Activated CD4-positive, alpha-beta T cell treated with anti-CD3 and anti-CD28 coated beads for 36 hours (primary cell): ENCODE measurements around the gene AGPAT4. TPM values are rescaled to one million over a fixed set of nuclear protein-coding genes. Genes with fewer than 3 reads are reported as not detected.
A peak's percentile ranks its signal among the peaks of the same experiment; 100 is the strongest.

ENCODE experiments used
- ATAC-seq: fragments of 200-7000 bp; cut with Tn5 transposase; one replicate; pipeline ENCODE4 v1.10.0; 2021; ENCODE audit warnings: mild to moderate bottlenecking, moderate library complexity
- CTCF ChIA-PET: fragments of 350-600 bp; sonication (Branson Sonifier 250); formaldehyde crosslinking; loops from one replicate; lab custom pipeline; 2021; ENCODE audit warnings: antibody characterized with exemption; lab: Charles Lee
- POLR2A ChIA-PET: fragments of 350-600 bp; sonication (Branson Sonifier 250); formaldehyde crosslinking; loops from one replicate; lab custom pipeline; 2021; ENCODE audit warnings: antibody characterized with exemption, inconsistent platforms; lab: Charles Lee
- DNase-seq: peaks from one replicate; pipeline ENCODE4 v3.0.0-alpha.2; 2020
- H3K27ac Mint-ChIP-seq: one replicate; pipeline ENCODE4 v1.8.0; 2021; ENCODE audit warnings: mixed read lengths
- H3K27me3 Mint-ChIP-seq: one replicate; pipeline ENCODE4 v1.8.0; 2021; ENCODE audit warnings: mixed read lengths
- H3K36me3 Mint-ChIP-seq: one replicate; pipeline ENCODE4 v1.8.0; 2021; ENCODE audit warnings: low read depth, mixed read lengths
- H3K4me1 Mint-ChIP-seq: one replicate; pipeline ENCODE4 v1.8.0; 2021; ENCODE audit warnings: mixed read lengths
- H3K4me3 Mint-ChIP-seq: one replicate; pipeline ENCODE4 v1.8.0; 2021; ENCODE audit warnings: mild to moderate bottlenecking, moderate library complexity, mixed read lengths
- H3K9me3 Mint-ChIP-seq: one replicate; pipeline ENCODE4 v1.8.0; 2021; ENCODE audit warnings: low read depth, mixed read lengths
- intact Hi-C, 2 experiments: fragments of 100-400 bp; cut with DNase I in 1 of 2; cut with micrococcal nuclease in 1 of 2; formaldehyde crosslinking; loops; one replicate each; pipeline versions ENCODE4 v1.14.2 to v1.15.1; 2022 to 2024; cut with DNase I, micrococcal nuclease
- total RNA-seq, 2 experiments: library from RNA; stranded (reverse); gene quantifications; one replicate each; pipeline ENCODE4 v1.2.3, GENCODE V29; 2021

Gene AGPAT4
- total RNA-seq, 2 experiments from 2014 or later, result 4.7 to 5.0 TPM

GRCh38 chr6:161235776-161236633, 37.9 kb downstream of the AGPAT4 start:
- DNase-seq, result peak; percentile 19
- Mint-ChIP-seq H3K4me3 (no peak overlapping the region), H3K27me3 (no peaks in the 10 kb centered on the region), H3K9me3 (no peaks in the 10 kb centered on the region), H3K36me3 (peaks cover 21% of the 10 kb centered on the region), H3K27ac (peak overlapping the region; percentile 81), H3K4me1 (peaks cover 25% of the 10 kb centered on the region)
- ChIA-PET CTCF (interaction anchor here (0.7 kb wide), 1 partner anchor 34 kb away, joined by 3 read pairs; no protein-coding TSS in a partner anchor), POLR2A (interaction anchor here (0.7 to 1.4 kb wide), 3 partner anchors 19 to 38 kb away, joined by 6 to 7 read pairs (median 6); partner anchors contain the start of gene AGPAT4)
- peak; percentile 87 for ATAC-seq
- intact Hi-C loops, result loop anchor here (1.0 to 2.0 kb wide), 3 partner anchors 37 to 107 kb away; partner anchors contain the start of gene AGPAT4 (in 1 of the 2)

GRCh38 chr6:161233986-161234661, 39.7 kb downstream of the AGPAT4 start:
- ChIA-PET POLR2A (interaction anchor here (0.6 kb wide), 1 partner anchor 40 kb away, joined by 3 read pairs; no protein-coding TSS in a partner anchor), CTCF (interaction anchor here (0.6 kb wide), 1 partner anchor 1284 kb away, joined by 3 read pairs; no protein-coding TSS in a partner anchor)
- Mint-ChIP-seq H3K27me3 (no peaks in the 10 kb centered on the region), H3K36me3 (peaks cover 24% of the 10 kb centered on the region), H3K4me1 (peaks cover 30% of the 10 kb centered on the region), H3K9me3 (no peaks in the 10 kb centered on the region), H3K4me3 (no peak overlapping the region), H3K27ac (no peak overlapping the region)
- DNase-seq, result no peak
- intact Hi-C loops, result no loop called here
- no peak for ATAC-seq

DNA sequence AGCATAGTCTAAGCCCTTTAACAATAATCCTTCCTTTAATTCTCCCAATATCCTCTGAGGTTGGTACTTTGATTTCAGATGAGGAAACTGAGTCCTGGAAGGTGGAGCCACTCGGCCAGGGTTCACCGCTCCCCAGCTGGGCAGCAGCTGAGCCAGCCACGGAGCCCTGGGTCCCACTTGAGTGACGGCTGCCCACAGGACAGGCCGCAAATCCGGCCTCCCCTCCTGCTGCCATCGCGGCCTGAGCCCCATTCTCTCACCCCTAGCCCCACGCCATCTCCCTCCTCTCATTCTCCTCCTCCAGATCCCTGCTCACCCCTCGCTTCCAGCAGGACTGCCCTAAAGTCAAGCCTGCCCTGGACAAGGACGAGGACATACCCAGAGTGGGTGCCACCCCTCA, 41.4 kb downstream of the AGPAT4 start:
- H3K9me3 Mint-ChIP-seq, result no peaks in the 10 kb centered on the region
- no peak overlapping the region for H3K4me3 Mint-ChIP-seq
- ATAC-seq (no peak), DNase-seq (no peak)
- POLR2A ChIA-PET, result no interaction called here
- H3K4me1 Mint-ChIP-seq, result peaks cover 33% of the 10 kb centered on the region
- intact Hi-C loops, result no loop called here
- H3K27me3 Mint-ChIP-seq, result no peaks in the 10 kb centered on the region
- H3K36me3 Mint-ChIP-seq, result peaks cover 24% of the 10 kb centered on the region
- CTCF ChIA-PET, result interaction anchor here (1.3 kb wide), 1 partner anchor 9 kb away, joined by 3 read pairs; no protein-coding TSS in a partner anchor
- H3K27ac Mint-ChIP-seq, result no peak overlapping the region

GRCh38 chr6:161232010-161232409, 41.9 kb downstream of the AGPAT4 start:
- Mint-ChIP-seq H3K4me1 (peaks cover 38% of the 10 kb centered on the region), H3K36me3 (peaks cover 24% of the 10 kb centered on the region), H3K4me3 (no peak overlapping the region), H3K9me3 (no peaks in the 10 kb centered on the region), H3K27me3 (no peaks in the 10 kb centered on the region), H3K27ac (no peak overlapping the region)
- no peak for DNase-seq
- ChIA-PET POLR2A (no interaction called here), CTCF (no interaction called here)
- no peak for ATAC-seq
- intact Hi-C loops, result no loop called here

DNA sequence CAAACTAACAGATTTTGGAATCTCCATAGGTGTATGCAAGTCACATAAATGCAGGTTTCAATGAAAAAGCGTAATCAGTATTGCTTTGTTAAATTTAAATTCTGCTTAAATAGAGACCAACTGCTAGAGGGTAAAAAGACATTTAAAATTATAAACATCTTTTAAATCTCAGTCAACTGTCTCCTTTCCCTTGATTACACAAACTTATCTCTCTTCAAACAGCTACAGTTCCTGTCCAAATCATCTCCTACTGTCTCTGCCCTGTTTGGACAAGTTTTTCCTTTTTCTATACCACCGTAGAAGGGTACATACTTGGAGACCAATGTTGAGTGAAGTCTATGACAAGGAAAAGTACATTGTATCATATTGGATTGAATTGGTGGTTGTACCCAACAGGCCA, 43.5 kb downstream of the AGPAT4 start:
- no peaks in the 10 kb centered on the region for H3K9me3 Mint-ChIP-seq
- POLR2A ChIA-PET, result no interaction called here
- H3K27ac Mint-ChIP-seq, result no peak overlapping the region
- ATAC-seq (no peak), DNase-seq (no peak)
- CTCF ChIA-PET, result no interaction called here
- peaks cover 20% of the 10 kb centered on the region for H3K36me3 Mint-ChIP-seq
- intact Hi-C loops, result no loop called here
- H3K4me3 Mint-ChIP-seq, result no peak overlapping the region
- peaks cover 34% of the 10 kb centered on the region for H3K4me1 Mint-ChIP-seq
- no peaks in the 10 kb centered on the region for H3K27me3 Mint-ChIP-seq

GRCh38 chr6:161228921-161229591, 44.8 kb downstream of the AGPAT4 start:
- peak; percentile 94 for ATAC-seq
- intact Hi-C loops, result loop anchor here in 1 of 2 experiments (5.0 kb wide), 2 partner anchors 143 to 147 kb away; no protein-coding TSS in a partner anchor

DNA sequence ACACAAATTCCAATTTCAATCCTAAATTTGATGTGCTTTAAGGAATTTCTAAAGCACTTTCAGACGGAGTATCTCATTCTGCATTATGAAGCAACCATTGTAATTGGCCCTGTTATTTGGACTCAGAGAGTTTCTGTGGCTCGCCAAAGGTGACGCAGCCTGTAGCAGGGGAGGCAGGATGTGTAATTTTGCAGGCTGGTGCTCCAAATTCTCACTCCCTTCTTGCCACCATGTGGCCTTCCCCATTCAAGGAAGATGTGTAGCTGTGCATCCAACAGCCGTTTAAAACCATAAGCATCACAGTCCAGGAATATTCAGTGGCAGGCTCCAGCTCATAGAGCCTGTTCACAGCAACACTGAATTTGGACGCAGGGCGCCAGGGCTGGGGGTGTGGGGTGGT, 45.8 kb downstream of the AGPAT4 start:
- no peak for DNase-seq
- ChIA-PET CTCF (no interaction called here), POLR2A (no interaction called here)
- peaks cover 21% of the 10 kb centered on the region for H3K36me3 Mint-ChIP-seq
- H3K27ac Mint-ChIP-seq, result peak overlapping the region; percentile 30
- peaks cover 4% of the 10 kb centered on the region for H3K9me3 Mint-ChIP-seq
- ATAC-seq, result no peak
- H3K27me3 Mint-ChIP-seq, result no peaks in the 10 kb centered on the region
- peaks cover 35% of the 10 kb centered on the region for H3K4me1 Mint-ChIP-seq
- intact Hi-C loops, result loop anchor here in 1 of 2 experiments (5.0 kb wide), 2 partner anchors 144 to 146 kb away; no protein-coding TSS in a partner anchor
- H3K4me3 Mint-ChIP-seq, result no peak overlapping the region

More at GRCh38 chr6:161228921-161229591, 44.8 kb downstream of the AGPAT4 start:
- Mint-ChIP-seq H3K4me1 (peaks cover 35% of the 10 kb centered on the region), H3K27me3 (no peaks in the 10 kb centered on the region), H3K36me3 (peaks cover 21% of the 10 kb centered on the region), H3K9me3 (peaks cover 4% of the 10 kb centered on the region), H3K4me3 (no peak overlapping the region), H3K27ac (peak overlapping the region; percentile 61)
- ChIA-PET POLR2A (no interaction called here), CTCF (interaction anchor here (0.7 kb wide), 1 partner anchor 22 kb away, joined by 4 read pairs; no protein-coding TSS in a partner anchor)
- no peak for DNase-seq

DNA sequence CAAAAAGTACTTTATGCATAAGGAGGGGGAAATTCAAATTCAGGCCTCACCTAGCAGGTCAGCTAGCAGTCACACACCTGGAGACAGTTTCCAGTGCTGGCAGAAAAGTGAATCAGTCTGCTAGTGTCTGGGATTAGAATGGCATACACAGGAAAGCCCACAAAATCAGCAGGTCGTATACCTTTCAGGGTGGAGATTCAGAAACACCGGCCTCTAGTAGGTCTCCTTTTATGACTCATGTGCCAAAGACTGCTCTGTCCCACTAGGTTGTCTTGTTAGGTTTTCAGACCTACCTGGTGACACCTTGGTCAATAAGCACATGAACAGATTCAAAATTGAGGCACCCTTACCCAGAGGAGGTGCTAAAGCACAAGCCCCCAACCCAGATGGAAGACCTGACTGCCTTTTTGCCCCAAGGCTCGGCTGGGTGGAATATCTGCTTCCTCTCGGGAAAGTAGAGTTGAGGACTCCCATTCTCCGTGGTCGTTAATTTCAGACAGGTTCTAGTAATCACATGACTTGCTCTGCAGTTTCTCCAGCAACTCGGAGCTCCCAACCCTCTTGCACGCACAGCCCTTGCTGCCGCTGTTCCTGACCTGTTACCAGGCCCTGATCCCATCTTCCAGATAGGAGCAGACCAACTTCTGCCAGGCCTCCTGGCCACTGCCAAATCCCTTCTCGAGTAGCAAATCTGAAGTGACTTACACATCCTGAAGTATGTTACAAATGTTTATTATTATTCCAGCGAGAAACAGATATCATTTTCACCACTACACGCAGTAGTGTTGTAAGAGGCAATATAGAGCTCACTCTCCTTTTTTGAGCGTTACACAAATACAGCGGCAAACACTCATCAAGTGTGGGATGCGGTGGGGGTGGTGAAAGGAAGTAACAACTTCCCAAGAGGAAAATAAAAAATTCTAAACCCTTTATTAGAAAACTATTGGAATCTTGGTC, 46.6 kb downstream of the AGPAT4 start:
- Mint-ChIP-seq H3K4me3 (no peak overlapping the region), H3K9me3 (peaks cover 4% of the 10 kb centered on the region), H3K4me1 (peaks cover 35% of the 10 kb centered on the region), H3K27ac (no peak overlapping the region), H3K27me3 (no peaks in the 10 kb centered on the region), H3K36me3 (peaks cover 20% of the 10 kb centered on the region)
- intact Hi-C loops, result loop anchor here in 1 of 2 experiments (5.0 kb wide), 2 partner anchors 145 kb away; no protein-coding TSS in a partner anchor
- no peak for ATAC-seq
- POLR2A ChIA-PET, result no interaction called here
- no peak for DNase-seq
- CTCF ChIA-PET, result interaction anchor here (1.4 kb wide), 1 partner anchor 143 kb away, joined by 6 read pairs; no protein-coding TSS in a partner anchor

- Mint-ChIP-seq H3K9me3 (peaks cover 4% of the 10 kb centered on the region), H3K27me3 (no peaks in the 10 kb centered on the region), H3K4me1 (peaks cover 35% of the 10 kb centered on the region), H3K4me3 (no peak overlapping the region), H3K27ac (peak overlapping the region; percentile 78), H3K36me3 (peaks cover 14% of the 10 kb centered on the region)
- DNase-seq, result peak; percentile 30
- CTCF ChIA-PET, result interaction anchor here (0.6 to 1.4 kb wide), 2 partner anchors 56 to 144 kb away, joined by 4 to 6 read pairs; no protein-coding TSS in a partner anchor
- intact Hi-C loops, result loop anchor here in 1 of 2 experiments (5.0 kb wide), 2 partner anchors 144 to 146 kb away; no protein-coding TSS in a partner anchor
- POLR2A ChIA-PET, result no interaction called here
- ATAC-seq, result peak; percentile 25
Measured at GRCh38 chr6:161226009-161226964, 47.6 kb downstream of the AGPAT4 start.
